ENCODE data around the gene SLC49A3.

DNA sequence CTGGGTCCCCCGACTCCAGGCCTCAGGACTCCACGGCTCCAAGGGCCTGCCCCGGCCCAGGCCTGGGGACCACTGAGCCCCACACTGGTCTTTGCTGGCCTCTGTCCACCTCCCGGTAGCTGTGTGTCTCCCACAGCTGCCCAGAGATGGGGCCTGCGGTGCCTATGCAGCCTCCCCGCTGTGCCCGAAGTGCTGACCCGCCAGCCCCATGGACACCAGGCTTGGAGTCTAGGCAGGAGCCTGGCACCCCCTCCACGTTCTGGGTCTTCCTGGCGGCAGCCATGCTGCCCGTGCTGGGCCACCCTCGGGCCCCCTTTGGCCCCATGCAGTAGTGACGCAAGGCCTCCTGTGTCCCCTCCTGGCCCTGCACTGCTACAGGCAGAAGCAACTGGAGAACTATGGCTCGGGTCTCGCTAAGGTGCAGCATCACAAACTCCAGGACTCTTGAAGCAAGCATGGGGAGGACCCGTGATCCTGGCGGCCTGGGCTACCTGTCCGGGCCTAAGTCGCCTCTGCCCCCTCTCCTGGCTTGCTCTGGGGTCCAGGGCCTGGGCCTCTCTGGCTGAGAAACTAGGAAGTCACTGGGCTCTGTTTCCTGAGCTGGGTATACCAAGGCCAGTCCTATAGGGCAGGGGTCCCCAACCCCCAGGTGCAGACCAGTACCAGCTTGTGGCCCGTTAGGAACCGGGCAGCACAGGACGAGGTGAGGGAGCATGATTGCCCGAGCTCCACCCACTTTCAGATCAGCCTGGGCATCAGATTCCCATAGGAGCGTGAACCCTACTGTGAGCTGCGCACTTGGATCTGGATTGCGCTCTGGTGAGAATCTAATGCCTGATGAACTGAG lies 13.7 kb downstream of the SLC49A3 start:
- no peak for TF ChIP-seq EZH2 (IDR thresholded peaks at IDR 0.05; ENCODE audit: low read length, missing control alignments)
- TF ChIP-seq, protein P1, sequence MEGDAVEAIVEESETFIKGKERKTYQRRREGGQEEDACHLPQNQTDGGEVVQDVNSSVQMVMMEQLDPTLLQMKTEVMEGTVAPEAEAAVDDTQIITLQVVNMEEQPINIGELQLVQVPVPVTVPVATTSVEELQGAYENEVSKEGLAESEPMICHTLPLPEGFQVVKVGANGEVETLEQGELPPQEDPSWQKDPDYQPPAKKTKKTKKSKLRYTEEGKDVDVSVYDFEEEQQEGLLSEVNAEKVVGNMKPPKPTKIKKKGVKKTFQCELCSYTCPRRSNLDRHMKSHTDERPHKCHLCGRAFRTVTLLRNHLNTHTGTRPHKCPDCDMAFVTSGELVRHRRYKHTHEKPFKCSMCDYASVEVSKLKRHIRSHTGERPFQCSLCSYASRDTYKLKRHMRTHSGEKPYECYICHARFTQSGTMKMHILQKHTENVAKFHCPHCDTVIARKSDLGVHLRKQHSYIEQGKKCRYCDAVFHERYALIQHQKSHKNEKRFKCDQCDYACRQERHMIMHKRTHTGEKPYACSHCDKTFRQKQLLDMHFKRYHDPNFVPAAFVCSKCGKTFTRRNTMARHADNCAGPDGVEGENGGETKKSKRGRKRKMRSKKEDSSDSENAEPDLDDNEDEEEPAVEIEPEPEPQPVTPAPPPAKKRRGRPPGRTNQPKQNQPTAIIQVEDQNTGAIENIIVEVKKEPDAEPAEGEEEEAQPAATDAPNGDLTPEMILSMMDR (conservative IDR thresholded peaks at IDR 0.05 in 1 of 2, IDR thresholded peaks at IDR 0.05 in 1 of 2; ENCODE audit: low read depth in 1 of 2, low read length in 2 of 2), result no peak
